PFSK-1 (cell line): ENCODE data around the gene SCYL3.

ENCODE experiments used
- FOXP2 ChIP-seq: optimal IDR thresholded peaks from 2 replicates; pipeline ENCODE3; 2011; ENCODE audit warnings: borderline replicate concordance, control low read depth, inconsistent platforms; ENCODE audit not compliant: insufficient read depth; ENCODE audit errors: extremely low read length, extremely low read depth
- POLR2AphosphoS5 ChIP-seq: IDR thresholded peaks from 2 replicates; pipeline ENCODE4 v1.6.1; 2012; ENCODE audit warnings: low read depth, mild to moderate bottlenecking, control low read depth, low read length, moderate library complexity

GRCh38 chr1:169904834-169905233 is 11.1 kb upstream of the SCYL3 start:
- TF ChIP-seq POLR2AphosphoS5 (no peak), FOXP2 (no peak)
